GOT3 (cell line): ENCODE measurements around the gene CHDH.

Experiments
- DNase-seq: peaks from one replicate; lab custom pipeline; 2025; ENCODE audit warnings: mixed read lengths; lab: John Stamatoyannopoulos, UW

CHDH gene

DNA sequence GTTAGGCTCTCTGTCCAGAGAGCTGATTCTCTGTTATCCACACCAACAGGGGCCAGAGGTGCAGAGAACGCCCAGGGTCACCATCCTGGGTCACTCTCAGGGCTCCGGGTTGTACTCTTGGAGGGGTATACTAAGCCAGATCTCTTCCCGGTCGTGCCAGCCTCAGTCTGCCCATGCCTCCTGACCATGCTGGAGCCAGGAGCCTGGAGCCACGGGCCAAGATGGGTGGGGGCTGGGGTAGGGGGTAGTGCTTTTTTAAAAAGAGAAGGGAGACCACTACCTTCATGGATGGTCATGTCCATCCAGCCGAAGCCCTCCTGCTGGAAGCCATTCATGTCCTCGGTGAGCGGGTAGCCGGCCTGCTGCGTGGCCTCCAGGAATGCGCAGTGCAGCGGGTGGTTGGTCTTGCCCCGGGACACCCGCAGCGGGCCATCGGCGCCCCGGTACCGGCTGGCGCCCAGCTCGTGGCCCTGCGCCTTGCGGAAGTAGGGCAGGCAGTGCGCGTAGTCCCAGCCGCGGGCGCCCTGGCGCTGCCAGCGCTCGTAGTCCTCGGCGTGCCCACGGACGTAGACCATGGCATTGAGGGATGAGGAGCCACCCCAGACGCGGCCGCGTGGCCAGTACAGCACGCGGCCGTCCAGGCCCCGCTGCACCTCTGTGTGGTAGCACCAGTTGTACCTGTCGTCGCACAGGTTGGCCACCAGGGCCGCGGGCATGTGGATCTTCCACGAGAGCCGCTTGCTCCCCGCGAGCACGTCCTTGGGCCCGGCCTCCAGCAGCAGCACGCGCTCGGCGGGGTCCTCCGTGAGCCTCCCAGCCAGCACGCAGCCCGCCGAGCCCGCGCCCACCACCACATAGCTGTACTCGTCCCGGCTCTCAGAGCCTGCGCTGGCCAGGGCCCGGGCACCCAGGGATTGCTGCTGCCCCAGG, 22.9 kb downstream of the CHDH start:
- no peak for DNase-seq

DNA sequence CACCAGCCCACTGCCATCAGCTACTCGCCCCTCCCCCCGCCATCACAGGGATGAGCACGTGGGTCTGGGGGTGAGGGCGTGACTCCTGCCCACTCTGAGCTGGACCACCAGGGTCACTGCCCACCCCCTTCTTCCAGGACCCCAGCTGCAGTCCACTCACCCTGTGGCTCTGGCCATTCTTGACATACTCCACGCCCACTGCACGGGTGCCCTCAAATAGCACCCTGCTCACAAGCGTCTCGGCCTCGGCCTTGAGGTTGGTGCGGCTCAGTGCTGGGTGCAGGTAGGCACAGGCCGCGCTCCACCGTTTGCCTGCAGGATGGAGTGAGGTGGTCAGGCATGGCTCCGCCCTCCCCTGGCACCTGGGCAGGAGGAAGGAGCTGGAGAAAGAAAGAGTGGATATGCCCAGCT, 23.9 kb downstream of the CHDH start:
- no peak for DNase-seq

DNA sequence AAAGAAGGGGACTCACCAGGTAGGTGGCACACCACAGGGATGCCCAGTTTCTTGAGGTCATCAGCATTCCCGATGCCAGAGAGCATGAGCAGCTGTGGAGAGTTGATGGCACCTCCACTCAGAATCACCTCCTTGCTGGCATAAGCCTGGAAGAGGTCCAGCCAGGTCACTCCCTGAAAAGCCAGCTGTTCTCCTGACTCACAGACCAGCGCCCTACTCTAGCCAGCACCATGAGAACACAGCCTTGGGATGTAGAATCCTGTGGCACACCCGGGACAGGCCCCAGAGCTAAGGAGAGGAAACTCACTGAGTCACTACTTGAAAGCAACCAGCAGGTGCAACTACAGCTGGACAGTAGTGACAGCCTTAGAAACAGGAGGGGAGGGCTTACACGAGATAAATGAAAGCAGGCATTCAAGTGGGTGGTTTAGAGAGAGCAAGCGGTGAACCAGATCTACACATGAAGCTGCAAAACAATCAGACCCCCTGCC, 24.5 kb downstream of the CHDH start:
- no peak for DNase-seq

DNA sequence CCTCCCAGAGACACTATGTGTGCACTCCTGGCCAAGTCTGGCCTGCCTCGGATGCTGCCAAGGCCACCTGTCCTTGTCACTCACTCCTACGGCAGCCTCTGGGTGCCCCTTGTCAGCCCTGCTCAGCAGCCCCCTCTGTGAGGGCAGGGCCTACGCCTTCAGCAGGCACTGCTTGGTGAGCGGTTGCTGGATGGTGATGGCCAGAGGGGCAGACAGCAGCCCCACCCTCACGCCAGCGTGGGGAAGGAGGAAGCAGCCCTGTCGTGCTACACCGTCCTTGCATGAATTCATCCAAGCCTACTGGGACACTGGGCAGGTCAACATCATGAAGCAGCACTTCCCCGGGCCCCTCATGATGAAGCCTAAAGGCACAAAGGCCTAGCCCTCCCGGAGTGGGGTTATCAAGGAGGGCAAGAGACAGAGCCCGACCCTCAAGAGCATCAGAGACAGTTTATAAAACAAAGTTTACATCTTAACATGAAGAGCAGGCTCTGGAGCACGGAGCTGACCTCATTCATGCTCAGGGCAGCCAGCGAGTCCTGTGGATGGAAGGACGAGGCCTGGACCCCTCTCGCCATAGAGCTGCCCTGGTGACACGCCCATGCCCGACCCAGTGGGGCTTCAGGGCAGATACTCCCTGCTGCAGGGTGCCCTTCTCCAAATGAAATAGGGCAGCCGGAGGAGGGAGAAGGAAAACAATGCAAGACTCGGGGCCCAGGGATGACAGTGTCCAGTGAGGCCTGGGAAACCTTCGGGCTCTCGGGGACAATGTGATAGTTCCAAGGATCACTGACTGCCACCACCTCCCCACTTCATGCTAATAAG, 25.3 kb downstream of the CHDH start:
- DNase-seq: no peak

DNA sequence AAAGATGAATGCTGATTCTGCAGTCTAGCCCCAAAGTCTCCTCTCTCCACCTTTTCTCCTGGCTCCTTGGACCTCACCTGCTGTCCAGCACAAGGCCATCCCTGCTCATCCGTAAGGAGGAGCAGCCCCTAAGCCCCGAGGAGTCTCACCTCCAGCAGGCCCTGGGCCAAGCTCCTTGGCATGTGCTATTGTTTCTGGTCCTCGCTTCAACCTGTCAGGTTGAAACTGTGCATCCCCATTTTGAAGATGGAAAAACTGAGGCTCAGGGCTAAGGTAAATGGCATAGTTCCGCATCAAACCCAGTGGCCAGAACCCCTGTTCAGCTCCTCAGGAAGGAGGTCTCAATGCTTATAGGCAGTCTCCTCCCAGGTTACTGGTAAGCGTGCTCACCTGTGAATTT, 26.1 kb downstream of the CHDH start:
- no peak for DNase-seq

DNA sequence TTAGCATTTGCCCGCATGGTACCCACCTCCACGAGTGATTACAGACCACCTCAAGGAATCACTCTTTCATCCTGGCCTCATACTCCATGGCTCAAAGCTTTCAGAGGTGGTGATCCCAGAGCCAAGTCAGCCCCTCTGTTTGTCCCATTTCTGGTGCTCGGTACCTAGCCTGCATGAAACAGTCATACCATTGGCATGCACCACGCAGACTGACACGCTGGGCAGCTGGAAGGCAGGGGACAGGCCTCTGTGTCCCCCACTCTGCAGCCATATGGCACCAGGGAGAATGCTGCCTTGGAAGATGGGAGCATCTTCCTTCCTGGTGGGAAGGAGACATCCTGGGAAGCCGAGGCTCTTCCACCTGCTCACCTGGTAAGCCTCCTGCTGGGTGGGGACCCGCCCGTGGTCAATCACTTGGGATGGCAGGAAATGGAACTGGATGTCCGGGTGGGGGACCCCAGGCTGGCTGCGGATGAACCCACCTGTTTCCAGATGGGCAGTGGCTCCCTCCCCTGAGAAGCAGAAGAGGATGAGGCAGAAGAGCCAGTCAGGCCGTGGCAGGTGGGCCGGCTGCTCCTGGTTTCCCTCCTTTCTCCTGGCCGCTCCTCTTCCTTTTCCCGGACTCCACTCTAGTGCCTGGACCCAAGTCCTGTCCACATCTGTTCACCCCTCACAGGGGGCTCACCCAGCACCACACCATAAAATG, 26.9 kb downstream of the CHDH start:
- DNase-seq: no peak

DNA sequence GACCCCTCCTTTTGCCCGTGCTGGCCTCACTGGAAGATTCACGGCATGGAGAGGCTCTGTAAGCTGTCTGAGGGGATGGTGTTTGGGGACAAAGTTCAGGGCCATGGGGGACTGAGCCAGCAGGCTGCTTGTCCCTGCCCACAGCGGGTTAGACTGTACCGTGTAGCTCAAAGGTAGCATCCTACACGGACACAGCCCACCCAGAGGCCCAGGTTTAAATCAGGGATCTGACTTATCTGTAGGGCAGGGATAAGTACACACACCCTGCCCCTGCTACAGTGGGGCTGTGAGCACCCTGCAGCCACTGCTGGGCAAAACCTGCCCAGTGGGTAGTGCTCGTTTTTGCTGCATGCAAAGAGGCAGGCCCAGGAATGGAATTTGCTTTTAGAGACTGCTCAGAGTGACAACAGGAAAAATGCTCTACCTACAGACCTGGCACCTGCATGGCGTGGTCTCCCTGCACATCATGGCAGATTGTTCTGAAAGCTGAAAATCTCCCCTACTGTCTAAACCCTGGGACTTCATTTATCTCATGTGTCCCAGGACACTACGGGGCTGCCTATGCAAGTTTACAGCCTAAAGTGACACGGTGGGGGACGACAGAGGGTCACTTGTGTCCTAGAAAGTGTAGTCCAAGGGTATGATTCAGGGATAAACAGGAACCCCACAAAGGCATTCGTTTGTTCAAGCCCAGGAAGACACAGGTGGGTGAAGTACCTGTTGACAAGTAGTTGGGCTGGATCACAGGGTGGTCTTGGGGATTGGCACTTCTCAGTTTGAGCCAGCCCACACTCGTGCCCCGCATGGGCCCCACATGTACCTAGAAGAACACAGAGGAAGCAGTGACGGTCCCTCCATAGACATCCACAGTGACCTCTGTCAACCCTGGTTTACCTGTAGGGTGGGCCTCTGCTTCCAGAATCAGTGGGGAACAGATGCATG, 27.7 kb downstream of the CHDH start:
- no peak for DNase-seq

DNA sequence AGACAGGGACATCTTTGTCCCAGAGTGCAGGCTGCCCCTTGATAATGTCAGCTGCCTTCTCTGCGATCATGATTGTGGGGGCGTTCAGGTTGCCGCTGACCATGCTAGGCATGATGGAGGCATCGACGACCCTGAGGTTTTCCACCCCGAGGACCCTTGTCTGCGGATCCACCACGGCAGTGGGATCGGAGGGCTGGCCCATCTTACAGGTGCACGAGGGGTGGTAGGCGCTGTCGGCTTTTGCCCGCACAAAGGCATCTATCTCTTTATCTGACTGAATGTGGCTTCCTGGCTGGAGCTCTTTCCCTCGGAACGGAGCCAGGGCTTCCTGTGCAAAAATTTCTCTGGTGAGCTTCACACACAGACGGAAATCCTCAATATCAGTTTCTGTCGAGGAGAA, 28.4 kb downstream of the CHDH start:
- no peak for DNase-seq

DNA sequence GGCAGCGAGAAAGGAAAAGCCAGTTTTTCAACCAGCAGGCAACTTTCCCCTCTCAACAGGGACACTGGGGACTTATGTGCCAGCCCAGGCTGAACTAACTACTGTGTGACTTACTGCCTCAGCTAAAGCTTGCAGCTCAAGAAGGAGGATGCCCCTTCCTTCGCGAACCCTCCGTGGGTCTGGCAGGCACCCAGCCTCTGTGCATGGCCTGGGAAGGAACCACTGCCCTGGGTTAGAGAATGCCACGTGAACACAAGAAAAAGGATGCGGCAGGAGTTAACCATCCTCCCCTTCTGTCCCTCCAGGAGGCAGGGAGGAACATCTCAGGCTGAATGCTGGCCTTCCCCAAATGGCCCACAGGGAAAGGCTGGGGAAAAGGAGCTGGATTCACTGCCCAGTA, 29.0 kb downstream of the CHDH start:
- no peak for DNase-seq

DNA sequence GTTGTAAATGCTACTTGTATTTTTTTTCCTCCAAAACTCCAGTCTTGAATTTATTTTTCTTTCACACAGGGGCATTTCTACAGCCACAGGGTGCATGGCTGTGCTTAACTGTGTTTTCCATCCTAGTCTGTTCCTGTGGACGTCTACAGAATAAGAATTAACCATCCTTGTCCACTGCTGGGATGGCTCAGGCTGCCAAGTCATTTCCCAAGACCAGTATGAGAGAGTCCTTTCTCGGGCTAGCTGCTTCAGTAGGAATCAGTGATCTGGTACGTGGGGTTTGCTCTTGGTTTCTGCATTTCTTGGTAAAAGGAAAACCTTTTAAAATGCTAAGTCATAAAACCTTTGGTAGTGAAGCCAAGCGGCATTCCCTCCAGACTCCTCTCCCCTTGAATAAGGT, 29.8 kb downstream of the CHDH start:
- DNase-seq: no peak

DNA sequence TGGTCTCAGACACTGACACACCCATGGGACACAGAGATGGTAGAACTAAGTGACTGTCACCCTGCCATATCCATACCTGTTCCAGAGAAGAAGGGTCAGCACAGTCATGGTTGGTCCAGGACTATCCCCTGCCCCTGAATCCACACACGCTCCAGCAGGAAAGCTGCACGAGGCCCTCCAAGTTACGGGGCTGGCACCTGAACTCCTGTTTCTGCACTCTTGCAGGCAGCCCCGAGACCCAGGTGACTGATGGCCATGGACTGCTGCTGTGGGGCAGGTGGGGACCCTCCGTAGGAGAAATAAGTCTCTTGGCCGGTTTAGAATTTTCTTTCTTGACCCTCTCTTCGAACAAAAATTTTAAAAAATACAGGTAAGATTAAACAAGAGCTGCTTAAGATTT, 30.6 kb downstream of the CHDH start:
- DNase-seq: no peak

DNA sequence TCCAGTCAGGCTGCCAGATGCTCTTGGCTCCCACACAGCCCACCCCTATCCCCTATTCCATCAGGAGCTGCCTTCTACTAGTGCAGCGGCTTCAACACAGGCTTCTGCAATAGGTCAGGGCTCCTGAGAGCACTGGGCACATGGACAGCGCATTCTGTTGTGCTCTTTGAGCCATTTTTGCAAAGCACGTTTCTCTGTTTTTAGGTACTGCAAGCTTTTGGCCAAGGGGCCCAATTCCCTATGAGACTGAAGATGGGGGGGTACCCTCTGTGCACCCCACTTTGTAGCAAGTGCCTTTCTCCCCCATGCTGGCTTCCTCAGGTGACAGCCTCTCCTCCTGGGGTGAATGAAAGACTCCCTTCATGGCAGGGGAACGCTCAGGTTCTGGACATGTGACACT, 31.2 kb downstream of the CHDH start:
- no peak for DNase-seq

DNA sequence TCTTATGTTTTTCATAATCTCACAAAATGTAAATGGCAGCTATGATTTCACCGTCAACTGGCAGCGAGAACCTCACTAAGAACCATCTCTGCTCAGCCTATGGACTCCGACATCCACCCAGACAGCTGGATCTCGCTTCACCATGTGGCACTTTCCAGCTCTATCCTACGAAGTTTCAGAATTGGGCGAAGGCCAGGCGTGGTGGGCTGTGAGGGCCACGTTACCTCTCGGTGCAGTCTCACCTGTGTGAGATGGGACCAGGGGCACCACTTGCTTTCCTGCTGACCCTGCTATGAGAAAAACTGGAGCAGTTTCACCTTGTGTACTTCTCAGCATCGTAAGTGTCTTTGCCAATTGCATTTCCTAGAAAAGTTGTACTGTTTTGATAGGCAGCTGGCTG, 32.3 kb downstream of the CHDH start:
- no peak for DNase-seq

DNA sequence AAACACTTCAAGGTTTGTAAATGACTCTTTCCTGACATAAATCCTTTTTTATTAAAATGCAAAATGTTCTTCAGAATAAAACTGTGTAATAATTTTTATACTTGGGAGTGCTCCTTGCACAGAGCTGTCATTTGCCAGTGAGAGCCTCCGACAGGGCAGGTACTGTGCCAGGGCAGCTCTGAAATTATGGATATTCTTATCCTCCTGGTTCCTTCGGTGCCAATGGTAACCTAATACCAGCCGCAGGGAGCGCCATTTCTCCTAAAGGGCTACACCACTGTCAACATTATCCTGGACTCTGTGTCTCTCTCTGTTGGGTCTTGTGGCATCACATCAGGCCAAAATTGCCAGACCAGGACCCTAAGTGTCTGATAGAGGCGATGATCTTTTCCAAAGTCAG, 33.0 kb downstream of the CHDH start:
- DNase-seq: no peak

DNA sequence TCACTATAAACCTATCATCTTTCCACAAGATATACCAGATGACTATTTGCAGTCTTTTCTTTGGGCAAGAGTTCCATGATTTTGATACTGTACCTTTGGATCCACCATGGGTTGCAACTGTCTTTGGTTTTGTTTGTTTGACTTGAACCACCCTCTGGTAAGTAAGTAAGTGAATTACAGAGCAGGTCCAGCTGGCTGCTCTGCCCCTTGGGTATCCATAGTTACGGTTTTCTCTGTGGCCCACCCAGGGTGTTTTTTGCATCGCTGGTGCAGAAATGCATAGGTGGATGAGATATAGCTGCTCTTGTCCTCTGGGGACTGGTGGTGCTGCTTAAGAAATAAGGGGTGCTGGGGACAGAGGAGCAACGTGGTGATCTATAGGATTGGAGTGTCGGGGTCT, 33.8 kb downstream of the CHDH start:
- DNase-seq: no peak

DNA sequence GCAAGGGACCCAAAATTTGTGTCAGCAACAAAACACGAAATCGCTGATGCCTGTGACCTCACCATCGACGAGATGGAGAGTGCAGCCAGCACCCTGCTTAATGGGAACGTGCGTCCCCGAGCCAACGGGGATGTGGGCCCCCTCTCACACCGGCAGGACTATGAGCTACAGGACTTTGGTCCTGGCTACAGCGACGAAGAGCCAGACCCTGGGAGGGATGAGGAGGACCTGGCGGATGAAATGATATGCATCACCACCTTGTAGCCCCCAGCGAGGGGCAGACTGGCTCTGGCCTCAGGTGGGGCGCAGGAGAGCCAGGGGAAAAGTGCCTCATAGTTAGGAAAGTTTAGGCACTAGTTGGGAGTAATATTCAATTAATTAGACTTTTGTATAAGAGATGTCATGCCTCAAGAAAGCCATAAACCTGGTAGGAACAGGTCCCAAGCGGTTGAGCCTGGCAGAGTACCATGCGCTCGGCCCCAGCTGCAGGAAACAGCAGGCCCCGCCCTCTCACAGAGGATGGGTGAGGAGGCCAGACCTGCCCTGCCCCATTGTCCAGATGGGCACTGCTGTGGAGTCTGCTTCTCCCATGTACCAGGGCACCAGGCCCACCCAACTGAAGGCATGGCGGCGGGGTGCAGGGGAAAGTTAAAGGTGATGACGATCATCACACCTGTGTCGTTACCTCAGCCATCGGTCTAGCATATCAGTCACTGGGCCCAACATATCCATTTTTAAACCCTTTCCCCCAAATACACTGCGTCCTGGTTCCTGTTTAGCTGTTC, 34.9 kb downstream of the CHDH start:
- no peak for DNase-seq

DNA sequence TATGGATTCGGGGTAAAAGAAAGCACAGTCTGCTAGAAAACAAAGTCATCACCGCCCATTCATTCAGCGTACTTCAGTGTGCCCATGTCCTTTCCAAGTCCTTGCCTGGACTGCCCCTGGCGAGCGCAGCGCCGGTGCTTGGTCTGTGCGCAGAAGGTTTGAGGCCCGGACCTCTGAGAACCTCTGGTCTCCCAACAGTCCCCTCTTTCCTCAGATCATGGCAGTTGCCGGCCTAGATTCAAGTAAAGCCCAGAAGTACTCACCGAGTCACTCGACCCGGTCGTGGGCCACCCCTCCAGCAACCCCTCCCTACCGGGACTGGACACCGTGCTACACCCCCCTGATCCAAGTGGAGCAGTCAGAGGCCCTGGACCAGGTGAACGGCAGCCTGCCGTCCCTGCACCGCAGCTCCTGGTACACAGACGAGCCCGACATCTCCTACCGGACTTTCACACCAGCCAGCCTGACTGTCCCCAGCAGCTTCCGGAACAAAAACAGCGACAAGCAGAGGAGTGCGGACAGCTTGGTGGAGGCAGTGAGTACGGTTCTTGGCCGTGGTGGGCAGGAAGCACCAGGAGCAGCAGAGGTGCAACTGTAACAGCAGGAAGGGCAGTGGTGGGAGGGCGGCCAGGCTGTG, 36.3 kb downstream of the CHDH start:
- no peak for DNase-seq

DNA sequence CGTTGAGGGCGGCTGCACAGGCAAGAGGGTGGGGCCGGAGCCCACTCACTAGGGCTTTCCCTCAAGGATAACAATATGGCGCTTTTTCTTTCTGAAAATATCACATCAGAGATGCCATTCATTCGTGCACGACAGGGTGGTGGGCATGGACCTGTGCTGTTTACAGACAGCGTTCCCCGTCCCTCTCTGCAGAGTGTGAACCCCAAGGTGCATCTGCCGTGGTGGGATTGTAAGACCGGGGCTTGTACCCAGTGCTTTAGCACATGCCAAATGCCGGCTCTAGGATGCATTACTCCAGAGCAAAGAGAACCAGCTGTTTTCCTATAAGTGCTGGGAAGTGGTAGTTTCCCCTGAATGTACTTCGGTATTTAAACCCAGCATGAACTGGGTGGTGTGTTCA, 37.0 kb downstream of the CHDH start:
- no peak for DNase-seq

DNA sequence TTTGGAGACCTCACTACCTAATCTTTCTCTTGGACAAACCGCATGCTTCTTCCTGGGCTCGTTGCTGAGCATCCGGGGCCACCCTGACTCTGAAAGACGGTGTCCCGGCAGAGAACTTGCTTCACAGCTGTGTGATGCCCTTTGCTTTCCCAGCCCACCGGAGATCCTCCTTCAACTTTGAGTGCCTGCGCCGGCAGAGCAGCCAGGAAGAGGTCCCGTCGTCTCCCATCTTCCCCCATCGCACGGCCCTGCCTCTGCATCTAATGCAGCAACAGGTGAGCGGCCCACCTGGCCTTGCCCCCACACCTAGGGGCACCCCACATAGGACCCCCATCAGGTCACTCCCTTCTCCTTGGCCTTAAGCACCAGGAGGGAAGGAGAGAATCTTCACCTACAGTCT, 37.7 kb downstream of the CHDH start:
- DNase-seq: no peak
